IPS-18a (cell line): ENCODE results near the gene FCSK.

Experiments used
- H3K27ac ChIP-seq: one replicate; pipeline ENCODE4 v1.5.1; 2013; ENCODE audit warnings: low read length
- H3K27me3 ChIP-seq: one replicate; pipeline ENCODE4 v1.6.1; 2013; ENCODE audit warnings: mild to moderate bottlenecking, low read length; ENCODE audit not compliant: control insufficient read depth, insufficient read depth
- H3K36me3 ChIP-seq: one replicate; pipeline ENCODE4 v1.6.1; 2013; ENCODE audit warnings: low read depth, low read length; ENCODE audit not compliant: control insufficient read depth
- H3K4me1 ChIP-seq: one replicate; pipeline ENCODE4 v1.6.1; 2013; ENCODE audit warnings: low read depth, low read length; ENCODE audit not compliant: control insufficient read depth
- H3K4me3 ChIP-seq: one replicate; pipeline ENCODE4 v1.5.1; 2013; ENCODE audit warnings: low read length
- H3K9ac ChIP-seq: one replicate; pipeline ENCODE4 v1.6.1; 2013; ENCODE audit warnings: mild to moderate bottlenecking, low read length, moderate library complexity
- H3K9me3 ChIP-seq: one replicate; pipeline ENCODE4 v1.6.1; 2013; ENCODE audit warnings: low read depth, low read length; ENCODE audit not compliant: control insufficient read depth

Gene FCSK

GRCh38 chr16:70475054-70475871 is 20.9 kb downstream of the FCSK start:
- no peaks in the 10 kb centered on the region for H3K4me1 ChIP-seq
- no peak overlapping the region for H3K4me3 ChIP-seq
- H3K27ac ChIP-seq, result no peak overlapping the region

DNA sequence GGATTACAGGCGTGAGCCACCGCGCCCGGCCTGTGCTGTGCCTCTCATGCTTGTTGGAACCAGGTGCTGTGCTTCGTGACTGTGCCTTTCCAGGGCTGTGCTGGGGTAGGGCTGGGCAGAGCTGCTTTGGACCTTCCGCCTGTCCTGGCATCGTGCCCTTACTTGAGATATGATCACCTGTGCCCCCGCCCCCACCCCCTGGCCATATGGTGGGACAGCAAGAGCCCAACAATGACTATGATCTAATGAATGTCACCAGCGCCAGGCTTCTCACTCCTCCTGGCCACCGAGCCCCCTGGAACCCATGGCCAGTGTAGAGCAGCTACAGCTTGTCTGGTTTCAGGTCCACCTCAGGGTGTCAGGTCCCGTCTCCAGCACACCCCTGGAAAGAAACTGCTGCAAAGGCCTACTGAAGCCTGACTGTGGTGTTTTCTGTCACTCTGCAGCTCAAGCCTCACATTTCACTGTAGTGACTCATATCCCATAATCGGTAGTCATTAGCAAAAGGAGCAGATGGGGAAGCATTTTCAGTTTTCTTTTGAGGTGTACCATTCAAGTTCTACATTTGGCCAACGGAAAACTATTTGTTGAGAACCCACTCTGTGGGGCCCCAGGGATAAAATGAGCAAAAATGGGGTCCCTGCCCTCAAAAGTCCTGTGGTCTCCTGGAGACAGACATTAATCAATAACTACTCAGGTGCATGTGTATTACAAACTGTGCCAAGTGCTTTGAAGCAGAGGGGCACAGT is 22.1 kb downstream of the FCSK start:
- H3K27ac ChIP-seq, result no peak overlapping the region
- no peak overlapping the region for H3K9ac ChIP-seq
- peaks cover 10% of the 10 kb centered on the region for H3K36me3 ChIP-seq
- no peaks in the 10 kb centered on the region for H3K9me3 ChIP-seq
- no peak overlapping the region for H3K4me3 ChIP-seq
- H3K27me3 ChIP-seq, result no peaks in the 10 kb centered on the region
- H3K4me1 ChIP-seq, result no peaks in the 10 kb centered on the region

More at GRCh38 chr16:70475054-70475871, 20.9 kb downstream of the FCSK start:
- H3K36me3 ChIP-seq, result peaks cover under 1% of the 10 kb centered on the region
- H3K9ac ChIP-seq, result no peak overlapping the region
- no peaks in the 10 kb centered on the region for H3K27me3 ChIP-seq
- no peaks in the 10 kb centered on the region for H3K9me3 ChIP-seq

DNA sequence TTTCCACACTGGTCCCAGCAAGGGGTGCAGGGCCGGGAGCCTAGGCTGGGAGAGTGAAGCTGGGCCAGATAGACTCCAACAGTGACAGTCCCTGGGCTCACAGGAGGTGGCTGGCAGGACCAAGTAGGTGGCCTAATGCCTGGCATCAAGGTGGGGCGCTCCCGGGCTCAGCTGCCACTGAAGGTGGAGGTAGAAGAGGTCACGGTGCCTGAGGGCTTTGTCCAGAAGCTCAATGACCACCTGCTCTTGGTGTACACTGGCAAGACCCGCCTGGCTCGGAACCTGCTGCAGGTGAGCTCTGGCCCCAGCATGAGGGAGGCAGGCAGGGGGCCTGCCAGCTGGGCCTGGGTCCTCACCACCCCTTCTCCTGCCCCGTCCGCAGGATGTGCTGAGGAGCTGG is 23.8 kb downstream of the FCSK start:
- peaks cover 14% of the 10 kb centered on the region for H3K36me3 ChIP-seq
- H3K9ac ChIP-seq, result no peak overlapping the region
- H3K4me1 ChIP-seq, result no peaks in the 10 kb centered on the region
- H3K27ac ChIP-seq, result no peak overlapping the region
- H3K4me3 ChIP-seq, result no peak overlapping the region
- no peaks in the 10 kb centered on the region for H3K27me3 ChIP-seq
- no peaks in the 10 kb centered on the region for H3K9me3 ChIP-seq

DNA sequence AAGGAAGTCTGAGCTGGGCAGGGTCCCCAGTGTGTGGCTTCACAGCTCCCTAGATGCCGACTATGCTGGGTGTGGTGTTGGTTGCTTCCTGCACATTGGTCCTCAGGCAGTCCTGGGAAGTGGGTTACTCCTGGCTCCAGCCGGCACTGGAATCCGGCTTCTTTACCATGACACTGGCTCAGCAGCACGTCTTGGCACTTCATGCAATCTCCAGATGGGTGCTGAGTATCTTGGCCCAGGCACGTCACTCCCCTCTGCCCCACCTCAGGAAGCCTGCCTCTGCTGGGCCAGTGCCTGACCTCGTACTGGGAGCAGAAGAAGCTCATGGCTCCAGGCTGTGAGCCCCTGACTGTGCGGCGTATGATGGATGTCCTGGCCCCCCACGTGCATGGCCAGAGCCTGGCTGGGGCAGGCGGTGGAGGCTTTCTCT is 24.5 kb downstream of the FCSK start:
- Histone ChIP-seq H3K27ac (no peak overlapping the region), H3K9ac (no peak overlapping the region), H3K4me1 (no peaks in the 10 kb centered on the region), H3K27me3 (no peaks in the 10 kb centered on the region), H3K4me3 (no peak overlapping the region), H3K9me3 (no peaks in the 10 kb centered on the region), H3K36me3 (peaks cover 21% of the 10 kb centered on the region)

DNA sequence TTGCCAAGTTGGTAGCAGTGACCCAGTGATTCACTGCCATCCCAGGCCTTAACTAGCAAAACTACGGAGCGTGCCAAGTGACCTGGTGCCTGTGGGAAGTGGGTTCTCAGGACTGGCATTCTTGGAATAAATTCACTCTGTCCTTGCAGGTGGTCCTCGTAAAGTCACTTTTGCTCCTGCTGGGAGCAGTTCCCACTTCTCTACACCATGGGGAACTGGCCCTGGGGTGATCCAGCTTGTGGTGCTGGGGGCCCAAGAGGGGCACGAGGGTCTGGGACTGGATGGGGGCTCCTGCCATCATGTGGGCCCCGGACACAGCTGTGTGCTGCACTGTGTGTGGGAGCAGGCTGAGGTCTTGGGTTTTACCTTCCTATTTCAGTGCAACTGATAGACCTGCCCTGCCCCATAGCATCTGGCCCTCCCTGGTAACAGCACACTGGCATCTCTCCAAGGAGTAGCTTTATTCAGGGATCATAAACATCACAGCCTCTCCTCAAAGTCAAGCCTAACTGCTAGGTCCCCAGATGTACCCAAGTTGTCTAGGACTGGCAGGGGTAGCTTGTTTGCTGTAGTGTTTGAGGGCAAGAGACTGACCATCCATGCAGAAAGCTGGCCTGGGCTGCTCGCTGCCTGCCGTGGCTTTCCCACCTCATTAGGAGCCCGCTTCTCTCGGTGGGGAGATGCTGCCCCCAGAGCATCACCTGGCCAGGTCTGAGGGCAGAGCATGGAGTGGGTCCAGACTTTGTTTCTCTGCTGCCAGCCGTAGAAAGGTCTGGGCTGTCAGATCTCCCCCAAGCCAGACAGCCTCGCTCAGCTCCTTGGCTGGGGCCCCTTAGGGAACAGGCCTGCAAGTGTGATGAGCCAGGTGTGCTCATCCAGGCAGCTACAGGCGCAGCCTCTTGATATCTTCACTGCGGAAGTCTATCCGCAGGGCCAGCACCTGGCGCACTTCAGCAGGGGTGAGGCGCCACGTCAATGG is 26.0 kb downstream of the FCSK start:
- Histone ChIP-seq H3K9me3 (no peaks in the 10 kb centered on the region), H3K4me1 (no peaks in the 10 kb centered on the region), H3K36me3 (peaks cover 22% of the 10 kb centered on the region), H3K4me3 (no peak overlapping the region), H3K27ac (no peak overlapping the region), H3K27me3 (no peaks in the 10 kb centered on the region), H3K9ac (no peak overlapping the region)

DNA sequence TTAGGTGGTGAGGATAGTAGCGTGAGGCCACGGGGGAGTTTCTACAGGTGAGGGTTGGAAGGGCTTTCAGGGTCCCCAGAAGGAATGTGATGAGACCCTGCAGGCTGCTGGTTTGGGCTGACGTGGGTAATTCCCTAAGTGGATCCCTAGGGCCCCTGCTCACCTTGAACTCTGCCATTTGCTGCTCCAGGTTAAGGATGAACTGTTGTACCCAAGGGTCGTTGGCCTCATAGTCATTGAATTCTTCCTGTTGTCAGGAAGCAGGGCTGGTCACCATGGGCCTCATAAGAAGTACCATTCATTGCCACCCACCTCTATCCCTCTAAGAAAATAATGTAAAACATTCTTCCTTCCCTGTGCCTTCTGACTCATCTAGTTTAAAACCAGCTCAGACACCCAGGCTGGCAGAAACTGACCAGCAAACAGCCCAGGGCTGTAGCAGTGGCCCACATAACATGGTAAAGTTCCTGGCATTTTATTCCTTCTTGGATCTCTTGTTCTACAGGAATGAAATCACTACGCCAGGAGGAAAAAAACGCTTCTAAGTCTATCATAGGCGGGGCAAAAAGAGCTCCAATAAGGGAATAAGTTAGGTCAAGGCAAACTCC is 27.6 kb downstream of the FCSK start:
- peaks cover 25% of the 10 kb centered on the region for H3K36me3 ChIP-seq
- H3K4me1 ChIP-seq, result no peaks in the 10 kb centered on the region
- H3K27ac ChIP-seq, result no peak overlapping the region
- no peak overlapping the region for H3K9ac ChIP-seq
- no peak overlapping the region for H3K4me3 ChIP-seq
- H3K27me3 ChIP-seq, result no peaks in the 10 kb centered on the region
- H3K9me3 ChIP-seq, result no peaks in the 10 kb centered on the region

DNA sequence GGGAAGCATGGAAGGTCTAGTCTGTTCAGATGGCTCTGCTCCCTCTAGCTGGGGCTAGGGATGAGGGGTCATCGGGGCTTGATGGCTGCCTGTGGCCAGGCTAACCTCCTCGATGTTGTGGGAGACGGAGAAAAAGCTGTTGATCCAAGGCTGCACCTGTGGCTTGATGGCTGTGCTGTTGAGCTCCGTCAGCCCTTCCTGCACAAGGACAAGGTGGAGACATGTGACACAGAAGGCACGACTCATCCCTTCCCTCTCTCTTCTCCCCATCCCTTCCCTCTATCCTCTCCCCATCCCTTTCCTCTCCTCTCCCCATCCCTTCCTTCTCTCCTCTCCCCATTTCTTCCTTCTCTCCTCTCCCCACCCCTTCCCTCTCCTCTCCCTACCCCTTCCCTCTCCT is 28.2 kb downstream of the FCSK start:
- no peaks in the 10 kb centered on the region for H3K9me3 ChIP-seq
- peaks cover 25% of the 10 kb centered on the region for H3K36me3 ChIP-seq
- no peak overlapping the region for H3K4me3 ChIP-seq
- H3K27ac ChIP-seq, result no peak overlapping the region
- H3K4me1 ChIP-seq, result no peaks in the 10 kb centered on the region
- no peak overlapping the region for H3K9ac ChIP-seq
- H3K27me3 ChIP-seq, result no peaks in the 10 kb centered on the region

DNA sequence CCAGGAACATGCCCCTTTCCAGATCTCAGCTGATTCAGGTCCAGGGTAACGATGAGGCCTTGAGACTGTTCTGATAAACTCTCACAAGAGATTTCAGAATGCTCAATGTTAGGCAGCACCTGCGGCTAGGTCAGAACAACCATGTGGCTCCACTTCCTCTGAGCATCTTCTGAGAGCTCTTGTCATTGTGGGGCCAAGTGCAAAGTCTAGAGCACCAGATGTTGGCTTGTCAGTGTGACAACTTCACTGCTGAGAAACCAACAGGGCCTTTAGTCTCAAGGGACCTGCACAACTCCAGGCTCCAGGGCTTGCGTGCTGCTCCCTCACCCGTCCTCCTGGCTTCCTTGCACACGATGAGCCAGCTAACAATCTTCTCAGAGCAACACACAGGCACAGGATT is 29.0 kb downstream of the FCSK start:
- H3K9ac ChIP-seq, result no peak overlapping the region
- H3K4me3 ChIP-seq, result no peak overlapping the region
- no peak overlapping the region for H3K27ac ChIP-seq
- H3K4me1 ChIP-seq, result no peaks in the 10 kb centered on the region
- no peaks in the 10 kb centered on the region for H3K27me3 ChIP-seq
- no peaks in the 10 kb centered on the region for H3K9me3 ChIP-seq
- peaks cover 25% of the 10 kb centered on the region for H3K36me3 ChIP-seq

DNA sequence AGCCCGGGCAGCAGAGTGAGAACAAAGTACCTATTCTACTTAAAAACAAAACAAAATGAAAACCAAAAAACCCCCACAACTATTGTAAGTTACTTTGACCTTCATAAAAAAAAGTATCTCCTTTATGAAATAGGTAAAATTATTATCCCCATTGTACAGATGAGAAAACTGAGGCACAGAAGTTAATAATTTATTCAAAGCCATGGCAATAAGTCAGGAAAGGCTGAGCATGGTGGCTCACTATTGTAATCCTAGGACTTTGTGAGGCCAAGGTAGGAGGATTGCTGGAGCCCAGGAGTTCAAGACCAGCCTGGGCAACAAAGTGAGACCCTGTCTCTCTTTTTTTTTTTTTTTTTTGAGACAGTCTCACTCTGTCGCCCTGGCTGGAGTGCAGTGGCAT is 30.5 kb downstream of the FCSK start:
- Histone ChIP-seq H3K9ac (no peak overlapping the region), H3K4me3 (no peak overlapping the region), H3K27ac (no peak overlapping the region), H3K27me3 (no peaks in the 10 kb centered on the region), H3K36me3 (peaks cover 25% of the 10 kb centered on the region), H3K9me3 (no peaks in the 10 kb centered on the region), H3K4me1 (no peaks in the 10 kb centered on the region)

GRCh38 chr16:70490261-70490660 is 35.9 kb downstream of the FCSK start:
- Histone ChIP-seq H3K27ac (no peak overlapping the region), H3K36me3 (peaks cover 9% of the 10 kb centered on the region)

DNA sequence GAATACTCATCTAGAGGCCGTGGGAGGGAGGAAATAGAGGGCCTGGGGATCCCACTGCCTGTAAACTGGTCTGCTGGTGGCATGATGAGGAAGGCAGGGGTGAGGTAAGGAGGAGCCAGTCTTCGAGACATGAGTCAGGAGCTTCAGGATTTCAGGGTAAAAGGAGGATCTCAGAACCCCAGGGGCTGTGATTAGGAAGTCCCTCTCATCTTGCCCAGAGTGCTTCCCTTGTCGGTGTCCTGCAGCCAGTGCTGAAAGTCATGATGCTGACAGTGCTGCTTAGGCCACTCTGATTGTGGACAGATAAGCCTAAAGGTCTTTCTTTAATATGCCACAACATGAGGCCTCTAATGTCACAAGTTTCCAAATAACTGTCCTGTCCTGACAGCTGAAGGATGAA is 39.4 kb downstream of the FCSK start:
- no peak overlapping the region for H3K27ac ChIP-seq
- H3K27me3 ChIP-seq, result no peaks in the 10 kb centered on the region
- no peak overlapping the region for H3K4me3 ChIP-seq
- peaks cover 29% of the 10 kb centered on the region for H3K36me3 ChIP-seq
- H3K4me1 ChIP-seq, result no peaks in the 10 kb centered on the region
- H3K9ac ChIP-seq, result no peak overlapping the region
- H3K9me3 ChIP-seq, result no peaks in the 10 kb centered on the region

More at GRCh38 chr16:70490261-70490660, 35.9 kb downstream of the FCSK start:
- Histone ChIP-seq H3K27me3 (no peaks in the 10 kb centered on the region), H3K9me3 (no peaks in the 10 kb centered on the region), H3K9ac (no peak overlapping the region), H3K4me1 (no peaks in the 10 kb centered on the region), H3K4me3 (no peak overlapping the region)
